WTC11 (cell line): ENCODE data around the gene CRB1. TPM values are rescaled to one million over a fixed set of nuclear protein-coding genes. Genes with fewer than 3 reads are reported as not detected.

Source experiments
- ATAC-seq: fragments of 200-7000 bp; cut with Tn5 transposase; 2 replicates; pipeline ENCODE4 v1.10.0; 2021; ENCODE audit warnings: mild to moderate bottlenecking, moderate library complexity
- CTCF ChIA-PET: fragments of 300-600 bp; sonication (Branson Sonifier 250); formaldehyde crosslinking; loops from one replicate; lab custom pipeline; 2021; ENCODE audit warnings: antibody characterized with exemption; lab: Charles Lee
- POLR2A ChIA-PET: fragments of 350-600 bp; sonication (Branson Sonifier 250); formaldehyde crosslinking; loops from one replicate; lab custom pipeline; 2021; ENCODE audit warnings: antibody characterized with exemption; lab: Charles Lee
- DNase-seq: peaks from one replicate; pipeline ENCODE4 v3.0.0; 2021; ENCODE audit warnings: low spot score
- H3K27ac Mint-ChIP-seq: 2 replicates; pipeline ENCODE4 v1.8.0; 2021; ENCODE audit warnings: mixed read lengths
- H3K27me3 Mint-ChIP-seq: 2 replicates; pipeline ENCODE4 v1.8.0; 2021; ENCODE audit warnings: low read depth, mild to moderate bottlenecking, moderate library complexity, mixed read lengths
- H3K36me3 Mint-ChIP-seq: 2 replicates; pipeline ENCODE4 v1.8.0; 2021; ENCODE audit warnings: mixed read lengths
- H3K4me1 Mint-ChIP-seq: 2 replicates; pipeline ENCODE4 v1.8.0; 2022; ENCODE audit warnings: mixed read lengths
- H3K4me3 Mint-ChIP-seq: 2 replicates; pipeline ENCODE4 v1.8.0; 2021; ENCODE audit warnings: mild to moderate bottlenecking, moderate library complexity, mixed read lengths
- H3K9me3 Mint-ChIP-seq: 2 replicates; pipeline ENCODE4 v1.8.0; 2021; ENCODE audit warnings: mixed read lengths
- AR ChIP-seq: fragments of 250-450 bp; sonication (Bioruptor Pico); IDR thresholded peaks from 2 replicates; pipeline ENCODE4 v1.9.0; 2021; ENCODE audit warnings: mild to moderate bottlenecking
- ATF2 ChIP-seq: sonication (generic); formaldehyde crosslinking; IDR thresholded peaks from 2 replicates; pipeline ENCODE4 v1.8.1; 2022; ENCODE audit warnings: low read depth, missing genetic modification reagents, borderline replicate concordance
- ATF6 ChIP-seq: sonication (generic); formaldehyde crosslinking; IDR thresholded peaks from 2 replicates; pipeline ENCODE4 v1.8.1; 2023; ENCODE audit warnings: mild to moderate bottlenecking, missing genetic modification reagents
- ESRRA ChIP-seq: sonication (generic); formaldehyde crosslinking; IDR thresholded peaks from 2 replicates; pipeline ENCODE4 v1.8.1; 2022; ENCODE audit warnings: mild to moderate bottlenecking, missing genetic modification reagents, borderline replicate concordance
- FOXK1 ChIP-seq: sonication (generic); formaldehyde crosslinking; IDR thresholded peaks from 2 replicates; pipeline ENCODE4 v1.8.0; 2022; ENCODE audit warnings: mild to moderate bottlenecking, moderate library complexity, missing genetic modification reagents
- FOXP1 ChIP-seq: sonication (generic); formaldehyde crosslinking; IDR thresholded peaks from 2 replicates; pipeline ENCODE4 v1.8.0; 2022; ENCODE audit warnings: missing genetic modification reagents, mild to moderate bottlenecking, moderate library complexity, borderline replicate concordance
- FOXP4 ChIP-seq: sonication (generic); formaldehyde crosslinking; IDR thresholded peaks from 2 replicates; pipeline ENCODE4 v1.8.0; 2022; ENCODE audit warnings: mild to moderate bottlenecking, missing genetic modification reagents
- HMGA2 ChIP-seq: fragments of 250-450 bp; sonication (Bioruptor Pico); IDR thresholded peaks from 2 replicates; pipeline ENCODE4 v1.4.0; 2021; ENCODE audit warnings: mild to moderate bottlenecking, moderate library complexity
- KAT7 ChIP-seq: sonication (generic); formaldehyde crosslinking; IDR thresholded peaks from 2 replicates; pipeline ENCODE4 v1.8.1; 2023; ENCODE audit warnings: missing genetic modification reagents, mild to moderate bottlenecking, borderline replicate concordance
- NFE2L1 ChIP-seq: sonication (generic); formaldehyde crosslinking; IDR thresholded peaks from 2 replicates; pipeline ENCODE4 v1.8.1; 2023; ENCODE audit warnings: missing genetic modification reagents
- SMAD3 ChIP-seq: sonication (generic); formaldehyde crosslinking; IDR thresholded peaks from 2 replicates; pipeline ENCODE4 v1.8.0; 2022; ENCODE audit warnings: missing genetic modification reagents, mild to moderate bottlenecking, borderline replicate concordance
- TEAD1 ChIP-seq: sonication (generic); formaldehyde crosslinking; IDR thresholded peaks from 2 replicates; pipeline ENCODE4 v1.8.0; 2022; ENCODE audit warnings: mild to moderate bottlenecking, missing genetic modification reagents
- TEAD4 ChIP-seq: sonication (generic); formaldehyde crosslinking; IDR thresholded peaks from 2 replicates; pipeline ENCODE4 v1.8.0; 2022; ENCODE audit warnings: mild to moderate bottlenecking, missing genetic modification reagents
- ZBTB43 ChIP-seq: sonication (generic); formaldehyde crosslinking; IDR thresholded peaks from 2 replicates; pipeline ENCODE4 v1.8.1; 2023; ENCODE audit warnings: mild to moderate bottlenecking, missing genetic modification reagents
- ZNF232 ChIP-seq: sonication (generic); formaldehyde crosslinking; IDR thresholded peaks from 2 replicates; pipeline ENCODE4 v1.8.0; 2022; ENCODE audit warnings: mild to moderate bottlenecking, missing genetic modification reagents
- ZNF263 ChIP-seq: sonication (generic); formaldehyde crosslinking; IDR thresholded peaks from 2 replicates; pipeline ENCODE4 v1.8.1; 2022; ENCODE audit warnings: low read depth, mild to moderate bottlenecking, moderate library complexity, missing genetic modification reagents
- ZNF396 ChIP-seq: fragments of 250-450 bp; sonication (Bioruptor Pico); IDR thresholded peaks from 2 replicates; pipeline ENCODE4 v1.8.0; 2021; ENCODE audit warnings: mild to moderate bottlenecking, moderate library complexity, borderline replicate concordance
- total RNA-seq: library from RNA; stranded (reverse); gene quantifications from 3 replicates; pipeline ENCODE4 v1.2.3, GENCODE V29; 2021

The CRB1 gene
- total RNA-seq, 1 experiment from 2014 or later: 0.11 TPM

GRCh38 chr1:197451381-197451780 lies 183.3 kb downstream of the CRB1 start (continued):
- TF ChIP-seq AR (CRISPR knock-in tag) (no peak), ZNF263 (CRISPR knock-in tag) (no peak), NFE2L1 (CRISPR knock-in tag) (no peak), ZBTB43 (no peak), FOXP4 (CRISPR knock-in tag) (no peak)
- TF ChIP-seq, all 79 proteins: peak for 0

- H3K9me3 Mint-ChIP-seq: no peaks in the 10 kb centered on the region
- ChIA-PET POLR2A (no interaction called here), CTCF (no interaction called here)
Measured at GRCh38 chr1:197453376-197454058, 185.5 kb downstream of the CRB1 start.

GRCh38 chr1:197462539-197462938 lies 194.5 kb downstream of the CRB1 start:
- no peak for DNase-seq
- POLR2A ChIA-PET: no interaction called here
- Mint-ChIP-seq H3K9me3 (no peaks in the 10 kb centered on the region), H3K4me3 (no peak overlapping the region), H3K36me3 (no peaks in the 10 kb centered on the region), H3K27ac (no peak overlapping the region), H3K4me1 (peaks cover 20% of the 10 kb centered on the region), H3K27me3 (no peaks in the 10 kb centered on the region)
- ATAC-seq: no peak
- CTCF ChIA-PET: interaction anchor here (0.7 kb wide), 1 partner anchor 290 kb away, joined by 3 read pairs; no protein-coding TSS in a partner anchor
- TF ChIP-seq ESRRA (CRISPR knock-in tag) (no peak), FOXK1 (CRISPR knock-in tag) (no peak), ATF6 (no peak), SMAD3 (no peak), ZNF396 (no peak), TEAD1 (no peak), TEAD4 (no peak), FOXP4 (CRISPR knock-in tag) (no peak), KAT7 (CRISPR knock-in tag) (no peak), FOXP1 (CRISPR knock-in tag) (no peak), ZNF232 (CRISPR knock-in tag) (no peak)

More at GRCh38 chr1:197453376-197454058, 185.5 kb downstream of the CRB1 start:
- TF ChIP-seq ATF2 (CRISPR knock-in tag) (no peak), HMGA2 (CRISPR knock-in tag) (peak; percentile 97)
- no peak overlapping the region for H3K4me3 Mint-ChIP-seq
- H3K4me1 Mint-ChIP-seq: peaks cover under 1% of the 10 kb centered on the region; the same call in 1 of the 2 replicates
- H3K27me3 Mint-ChIP-seq: no peaks in the 10 kb centered on the region
- ATAC-seq (no peak), DNase-seq (no peak)
- no peaks in the 10 kb centered on the region for H3K36me3 Mint-ChIP-seq
- no peak overlapping the region for H3K27ac Mint-ChIP-seq
